Stimulated activated CD8-positive, alpha-beta memory T cell treated with anti-CD3 and anti-CD28 coated beads, Interleukin-15, amount 100 ng/mL, for 4 hours (primary cell): ENCODE results near the gene HSD17B1.
"Not testable (repeated sequence)": the region's sequence is repeated elsewhere in the genome, so short reads cannot be mapped to it uniquely, and the experiment has no call there.

Experiments
- DNase-seq, 2 donors: peaks; one replicate each; pipeline ENCODE4 v3.0.0-alpha.2; 2020; ENCODE audit warnings: low read depth in 2 of 2

The HSD17B1 gene

GRCh38 chr17:42525221-42525620 is 27.5 kb upstream of the HSD17B1 start:
- DNase-seq = no peak

- DNase-seq = no peak
These were observed 26.7 kb upstream of the HSD17B1 start for GRCh38 chr17:42526031-42526444.

GRCh38 chr17:42527932-42528331 is 24.8 kb upstream of the HSD17B1 start:
- no peak for DNase-seq

- DNase-seq = no peak
These were observed 23.7 kb upstream of the HSD17B1 start for GRCh38 chr17:42529061-42529460.

- DNase-seq = no peak
These were observed 21.7 kb upstream of the HSD17B1 start for GRCh38 chr17:42530952-42531454.

GRCh38 chr17:42531455-42532354 is 21.0 kb upstream of the HSD17B1 start:
- DNase-seq = no peak

GRCh38 chr17:42535155-42536047 is 17.3 kb upstream of the HSD17B1 start:
- no peak for DNase-seq

GRCh38 chr17:42536048-42536371 is 16.7 kb upstream of the HSD17B1 start, which contains the start of gene NAGLU:
NAGLU (plus strand) TSS chr17:42536241; CDS start chr17:42536273, 32 bp downstream.
- DNase-seq = peak; percentile 67 to 68

GRCh38 chr17:42536372-42537155 is 16.2 kb upstream of the HSD17B1 start:
- peak in 1 of 2 donors; percentile 42 for DNase-seq

- no peak for DNase-seq
These were observed 15.4 kb upstream of the HSD17B1 start for GRCh38 chr17:42537156-42537805.

GRCh38 chr17:42537826-42538451 is 14.8 kb upstream of the HSD17B1 start:
- DNase-seq = no peak

- no peak for DNase-seq
These were observed 14.2 kb upstream of the HSD17B1 start for GRCh38 chr17:42538482-42538881.

GRCh38 chr17:42540558-42540957 is 12.2 kb upstream of the HSD17B1 start:
- not testable (repeated sequence) for DNase-seq

GRCh38 chr17:42541041-42541833 is 11.5 kb upstream of the HSD17B1 start:
- no peak for DNase-seq

- no peak for DNase-seq
These were observed 9.3 kb upstream of the HSD17B1 start for GRCh38 chr17:42543190-42544079.

- no peak for DNase-seq
These were observed 7.8 kb upstream of the HSD17B1 start for GRCh38 chr17:42544874-42545283.

- not testable (repeated sequence) for DNase-seq
These were observed 6.8 kb upstream of the HSD17B1 start for GRCh38 chr17:42545755-42546505.

- no peak for DNase-seq
These were observed 5.7 kb upstream of the HSD17B1 start for GRCh38 chr17:42547001-42547461.
